Astrocyte of the spinal cord (primary cell): ENCODE data around the gene TGM1.

Experiments
- DNase-seq: peaks from one replicate; pipeline ENCODE4 v3.0.0; 2011; ENCODE audit warnings: low read depth, low spot score
- H3K4me3 ChIP-seq: 2 replicates; pipeline ENCODE4 v1.5.1; 2011; ENCODE audit warnings: low read depth, mild to moderate bottlenecking, low read length, moderate library complexity
- CTCF ChIP-seq: IDR thresholded peaks from 2 replicates; pipeline ENCODE4 v1.5.1; 2012; ENCODE audit warnings: low read depth, mild to moderate bottlenecking, low read length, inconsistent platforms
- in situ Hi-C: cut with HindIII; loops from 2 replicates; pipeline ENCODE4 v1.10.0; 2017; ENCODE audit warnings: low sequenced_read_pairs

Gene TGM1

DNA sequence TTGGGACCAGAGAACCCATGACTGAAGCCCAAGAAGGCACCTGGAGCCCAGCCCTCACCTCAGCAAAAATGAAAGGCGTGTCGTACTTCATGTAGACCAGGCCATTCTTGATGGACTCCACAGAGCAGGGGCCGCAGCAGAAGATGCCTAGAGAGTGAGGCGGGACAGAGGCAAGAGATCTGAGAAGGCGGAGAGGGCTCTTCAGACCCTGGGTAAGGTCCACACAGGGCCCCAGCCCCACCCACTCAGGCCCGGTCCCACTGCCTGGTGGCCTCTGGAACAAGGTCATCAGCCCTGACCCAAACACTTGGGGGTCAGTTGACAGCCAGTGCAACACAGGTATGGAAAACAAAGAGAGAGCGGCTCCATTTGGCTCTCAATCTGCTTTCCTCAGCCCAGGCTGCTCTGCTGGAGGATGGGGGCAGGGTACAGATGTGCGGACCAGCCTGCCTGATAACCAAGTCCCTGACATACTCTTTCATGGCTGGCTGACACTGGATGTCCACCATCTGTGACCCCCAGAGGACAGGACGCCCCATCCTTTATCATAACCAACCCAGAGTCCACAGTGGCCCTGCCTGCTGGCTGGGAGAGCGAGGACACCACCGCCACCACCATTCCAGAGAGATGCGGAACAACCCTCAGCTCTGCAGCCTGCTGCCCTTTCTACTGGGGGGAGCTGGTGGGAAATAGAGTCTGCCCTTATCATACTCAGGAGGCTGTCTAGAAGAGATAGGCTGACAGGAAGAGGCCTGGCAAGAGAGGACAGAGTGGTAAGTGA is 6.9 kb downstream of the TGM1 start:
- in situ Hi-C loops, result no loop called here
- TF ChIP-seq CTCF, result no peak
- no peak overlapping the region for H3K4me3 ChIP-seq
- no peak for DNase-seq

- TF ChIP-seq CTCF, result no peak
- in situ Hi-C loops, result no loop called here
- no peak for DNase-seq
- H3K4me3 ChIP-seq, result no peak overlapping the region
Observed at GRCh38 chr14:24255438-24255837, 7.5 kb downstream of the TGM1 start.

GRCh38 chr14:24254630-24255392 is 8.2 kb downstream of the TGM1 start:
- in situ Hi-C loops, result no loop called here
- no peak for TF ChIP-seq CTCF
- no peak for DNase-seq
- no peak overlapping the region for H3K4me3 ChIP-seq

- no peak for TF ChIP-seq CTCF
- DNase-seq, result no peak
- in situ Hi-C loops, result no loop called here
- H3K4me3 ChIP-seq, result no peak overlapping the region
Observed at GRCh38 chr14:24253936-24254335, 9.0 kb downstream of the TGM1 start.

GRCh38 chr14:24252289-24253124 is 10.5 kb downstream of the TGM1 start:
- TF ChIP-seq CTCF, result no peak
- H3K4me3 ChIP-seq, result no peak overlapping the region
- in situ Hi-C loops, result no loop called here

GRCh38 chr14:24251880-24252288 is 11.1 kb downstream of the TGM1 start:
- no peak overlapping the region for H3K4me3 ChIP-seq
- in situ Hi-C loops, result no loop called here
- no peak for DNase-seq
- TF ChIP-seq CTCF, result no peak

More at GRCh38 chr14:24252289-24253124, 10.5 kb downstream of the TGM1 start:
- no peak for DNase-seq
